Lung (tissue), 12 donors: Measurements from ENCODE around the gene PTTG1. TPM values are rescaled to one million over a fixed set of nuclear protein-coding genes. Genes with fewer than 3 reads are reported as not detected.

Experiments
- ATAC-seq: fragments of 200-7000 bp; cut with Tn5 transposase; one replicate; pipeline ENCODE4 v1.9.1; 2020; ENCODE audit warnings: moderate number of reproducible peaks; ENCODE audit not compliant: insufficient read depth, low FRiP score
- DNase-seq, 3 donors: peaks; one replicate each; pipeline ENCODE4 v3.0.0-alpha.2; 2013 to 2017
- H3K27ac ChIP-seq, 2 donors: one replicate each; pipeline ENCODE4 v1.5.1; 2013; ENCODE audit warnings: mild to moderate bottlenecking in 2 of 2, moderate library complexity in 2 of 2, control low read depth in 1 of 2, inconsistent platforms in 1 of 2, low read depth in 1 of 2, low read length in 1 of 2
- H3K27me3 ChIP-seq, 3 donors: one replicate each; pipeline ENCODE4 v1.5.1; 2013; ENCODE audit warnings: low read length in 2 of 3; ENCODE audit not compliant: control insufficient read depth in 3 of 3, insufficient read depth in 3 of 3
- H3K36me3 ChIP-seq, 4 donors: one replicate each; pipeline ENCODE4 v1.5.1; 2013; ENCODE audit warnings: low read length in 4 of 4, mild to moderate bottlenecking in 1 of 4, moderate library complexity in 1 of 4; ENCODE audit not compliant: control insufficient read depth in 4 of 4, insufficient read depth in 4 of 4
- H3K4me1 ChIP-seq, 5 donors: one replicate each; pipeline ENCODE4 v1.5.1; 2013; ENCODE audit warnings: low read length in 5 of 5, mild to moderate bottlenecking in 2 of 5, moderate library complexity in 1 of 5; ENCODE audit not compliant: control insufficient read depth in 5 of 5, insufficient read depth in 5 of 5
- H3K4me3 ChIP-seq: one replicate; pipeline ENCODE4 v1.5.1; 2013; ENCODE audit warnings: mild to moderate bottlenecking, control low read depth, moderate library complexity
- H3K9ac ChIP-seq, 2 donors: one replicate each; pipeline ENCODE4 v1.5.1; 2013; ENCODE audit warnings: low read length in 2 of 2, control low read depth in 1 of 2; ENCODE audit not compliant: insufficient read depth in 1 of 2
- H3K9me3 ChIP-seq, 4 donors: one replicate each; pipeline ENCODE4 v1.5.1; 2013; ENCODE audit warnings: low read length in 3 of 4, mild to moderate bottlenecking in 1 of 4, moderate library complexity in 1 of 4; ENCODE audit not compliant: control insufficient read depth in 4 of 4, insufficient read depth in 3 of 4
- WGBS, 2 donors: extraction: QIAGEN DNeasy Blood & Tissue Kit; methylation state at CpG; one replicate each; pipeline ENCODE4 v1.1.7; 2013; 5-methylcytosine and 5-hydroxymethylcytosine counted together
- polyA plus RNA-seq, 2 donors: library from polyadenylated mRNA; stranded (reverse); fragments of 200-250 nt; gene quantifications; one replicate each; pipeline ENCODE4 v1.2.1, GENCODE V29; 2013
- total RNA-seq, 2 donors: library from RNA; depleted of rRNA in 1 of 2; stranded (reverse); fragments of >200 nt in 1 of 2; gene quantifications; one replicate each; pipeline ENCODE4 v1.2.1, GENCODE V29; 2014 to 2021
- TF ChIP-seq, protein P1 (sequence below): IDR thresholded peaks from 2 replicates; pipeline ENCODE4 v1.5.1; 2012; ENCODE audit warnings: mild to moderate bottlenecking; ENCODE audit errors: control extremely low read depth, extremely low read depth
- donor health status: control.
- donor health status: control.
- donor health status: Bipolar disorder and iron deficiency.
- donor health status: healthy.
- donor health status: DM: yes; HTN: yes; CAD: no.

PTTG1 gene
- total and polyA plus RNA-seq, 4 donors: 4.0 to 29.2 (median 15.4) TPM

DNA sequence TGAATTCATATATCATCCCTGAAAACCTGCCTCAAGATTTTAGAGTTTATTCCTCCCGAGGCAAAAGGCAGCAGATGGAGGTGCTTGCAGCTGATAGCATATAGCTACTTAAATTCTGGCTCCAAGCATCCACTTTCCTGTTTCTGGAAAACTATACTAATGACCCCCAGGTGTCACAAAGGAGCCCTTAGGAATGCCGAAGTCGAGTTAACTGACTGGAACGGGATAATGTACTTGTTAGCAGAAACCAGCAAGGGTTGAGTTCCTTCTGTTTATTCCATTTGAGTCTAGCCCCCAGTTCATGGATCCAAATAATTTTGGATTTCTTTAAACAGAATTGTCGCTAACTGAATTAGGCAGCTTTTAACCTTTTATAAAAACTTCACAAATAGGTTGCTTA is 44.5 kb downstream of the PTTG1 start:
- Histone ChIP-seq H3K4me1 (peaks cover 0 to 5% (median 3%) of the 10 kb centered on the region in 5 donors), H3K4me3 (no peak overlapping the region), H3K27ac (no peak overlapping the region), H3K27me3 (no peaks in the 10 kb centered on the region), H3K9me3 (no peaks in the 10 kb centered on the region), H3K36me3 (no peaks in the 10 kb centered on the region), H3K9ac (no peak overlapping the region)
- 85 to 88% methylated on average over 5 of the region's 5 CpGs for WGBS, 2 donors
- TF ChIP-seq, protein P1, sequence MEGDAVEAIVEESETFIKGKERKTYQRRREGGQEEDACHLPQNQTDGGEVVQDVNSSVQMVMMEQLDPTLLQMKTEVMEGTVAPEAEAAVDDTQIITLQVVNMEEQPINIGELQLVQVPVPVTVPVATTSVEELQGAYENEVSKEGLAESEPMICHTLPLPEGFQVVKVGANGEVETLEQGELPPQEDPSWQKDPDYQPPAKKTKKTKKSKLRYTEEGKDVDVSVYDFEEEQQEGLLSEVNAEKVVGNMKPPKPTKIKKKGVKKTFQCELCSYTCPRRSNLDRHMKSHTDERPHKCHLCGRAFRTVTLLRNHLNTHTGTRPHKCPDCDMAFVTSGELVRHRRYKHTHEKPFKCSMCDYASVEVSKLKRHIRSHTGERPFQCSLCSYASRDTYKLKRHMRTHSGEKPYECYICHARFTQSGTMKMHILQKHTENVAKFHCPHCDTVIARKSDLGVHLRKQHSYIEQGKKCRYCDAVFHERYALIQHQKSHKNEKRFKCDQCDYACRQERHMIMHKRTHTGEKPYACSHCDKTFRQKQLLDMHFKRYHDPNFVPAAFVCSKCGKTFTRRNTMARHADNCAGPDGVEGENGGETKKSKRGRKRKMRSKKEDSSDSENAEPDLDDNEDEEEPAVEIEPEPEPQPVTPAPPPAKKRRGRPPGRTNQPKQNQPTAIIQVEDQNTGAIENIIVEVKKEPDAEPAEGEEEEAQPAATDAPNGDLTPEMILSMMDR: no peak
- no peak for DNase-seq
- no peak for ATAC-seq

DNA sequence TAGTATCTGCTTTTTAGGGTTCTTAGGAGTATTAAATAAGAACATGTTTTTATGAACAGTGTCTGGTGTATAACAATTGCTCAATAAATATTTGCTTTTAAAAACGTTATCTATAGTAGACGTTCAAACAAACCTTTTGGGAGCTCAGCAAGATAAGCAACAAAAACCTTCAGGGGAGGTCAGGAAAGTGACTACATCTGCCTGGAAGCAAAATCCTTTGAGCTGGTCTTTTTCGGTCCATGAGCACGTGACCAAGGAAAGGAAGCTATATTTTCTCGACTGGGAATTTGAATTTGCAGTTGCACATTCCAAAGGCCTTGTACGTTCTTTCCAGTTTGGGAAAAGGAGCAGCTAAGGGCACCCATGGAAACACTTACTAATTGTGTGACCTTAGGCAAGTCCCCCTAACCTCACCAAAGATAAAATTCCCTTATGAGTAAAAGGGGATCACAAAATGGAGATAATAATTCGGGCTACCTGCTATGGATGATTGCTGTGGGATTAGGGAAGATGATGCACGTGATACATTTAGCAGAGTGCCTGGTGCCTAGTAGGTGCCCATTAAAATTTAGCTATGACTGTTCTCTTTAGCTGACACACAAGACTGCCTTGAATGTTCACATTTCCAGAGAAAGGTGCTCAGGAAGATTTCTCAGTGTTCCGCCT is 45.4 kb downstream of the PTTG1 start:
- peaks cover 0 to 5% (median 4%) of the 10 kb centered on the region in 5 donors for H3K4me1 ChIP-seq
- DNase-seq (peak in 1 of 3 donors; percentile 5), ATAC-seq (no peak)
- H3K27me3 ChIP-seq: no peaks in the 10 kb centered on the region
- H3K9ac ChIP-seq: no peak overlapping the region
- WGBS, 2 donors: 26 to 28% methylated on average over 9 of the region's 9 CpGs
- H3K4me3 ChIP-seq: no peak overlapping the region
- no peaks in the 10 kb centered on the region for H3K9me3 ChIP-seq
- H3K27ac ChIP-seq: peak overlapping the region in 1 of 2 donors; percentile 56
- TF ChIP-seq, protein P1: no peak
- no peaks in the 10 kb centered on the region for H3K36me3 ChIP-seq

DNA sequence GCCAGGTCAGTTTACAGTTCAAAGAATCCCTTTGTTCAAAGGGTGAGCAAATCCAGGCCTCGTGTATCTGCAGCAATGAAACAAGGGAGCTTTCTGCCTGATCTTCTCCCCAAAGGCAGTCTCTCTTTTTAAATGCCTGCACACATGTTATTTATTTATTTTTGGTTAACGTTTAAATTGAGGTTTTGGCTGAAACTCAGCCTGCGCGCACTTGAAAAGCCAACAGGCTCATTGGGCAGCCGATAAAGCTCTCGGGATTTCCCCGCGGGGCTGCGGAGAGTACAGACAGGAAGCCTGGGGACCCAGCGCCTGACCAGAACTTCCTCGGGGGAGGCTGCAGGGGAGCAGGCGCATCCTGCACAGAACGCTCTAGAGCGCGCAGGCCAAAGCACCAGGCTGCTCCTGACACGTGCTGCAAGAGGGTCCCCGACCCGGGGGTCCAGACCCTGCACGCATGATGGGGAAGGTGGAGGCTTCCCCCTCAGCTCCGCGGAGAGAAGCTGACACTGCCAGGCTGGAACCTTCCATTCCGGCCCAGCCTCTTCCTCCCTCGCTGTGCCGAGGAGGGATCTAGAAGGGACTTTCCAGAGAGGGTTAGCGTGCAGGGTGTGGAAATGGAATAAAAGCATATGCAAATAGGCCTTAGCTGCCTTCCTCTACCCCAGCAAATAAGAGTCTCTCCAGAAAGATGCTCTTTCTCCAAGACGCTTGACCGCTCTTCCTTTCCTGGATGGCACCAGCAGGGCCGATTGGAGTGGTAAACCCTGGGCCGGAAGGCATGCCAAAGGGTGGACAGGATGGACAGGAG is 46.1 kb downstream of the PTTG1 start:
- ATAC-seq (peak; percentile 89), DNase-seq (peak; percentile 57 to 78 (median 59))
- Histone ChIP-seq H3K27ac (peak overlapping the region in 1 of 2 donors; percentile 56), H3K9me3 (no peaks in the 10 kb centered on the region), H3K36me3 (no peaks in the 10 kb centered on the region), H3K4me1 (peaks cover 0 to 5% (median 4%) of the 10 kb centered on the region in 5 donors), H3K9ac (peak overlapping the region in 1 of 2 donors; percentile 37), H3K27me3 (no peaks in the 10 kb centered on the region), H3K4me3 (peak overlapping the region; percentile 16)
- TF ChIP-seq, protein P1: no peak
- 8 to 12% methylated on average over 29 of the region's 29 CpGs for WGBS, 2 donors
